SK-N-SH (cell line): ENCODE results near the gene TRAPPC8.
A peak's percentile ranks its signal among the peaks of the same experiment; 100 is the strongest.

Source experiments
- CTCF ChIP-seq: fragments of 200-600 bp; sonication (generic); IDR thresholded peaks from 2 replicates; pipeline ENCODE4 v1.6.1; 2017; ENCODE audit warnings: antibody characterized with exemption, mild to moderate bottlenecking, moderate library complexity
- EP300 ChIP-seq, 2 experiments: IDR thresholded peaks; 2 replicates each; pipeline versions ENCODE4 v1.4.0 to v1.6.1; 2012; ENCODE audit warnings: borderline replicate concordance in 1 of 2, low read depth in 1 of 2, low read length in 1 of 2
- FOSL2 ChIP-seq: IDR thresholded peaks from 2 replicates; pipeline ENCODE4 v1.4.0; 2012; ENCODE audit warnings: low read depth, mild to moderate bottlenecking, moderate library complexity, borderline replicate concordance
- JUND ChIP-seq: IDR thresholded peaks from 2 replicates; pipeline ENCODE4 v1.4.0; 2012
- NRF1 ChIP-seq: IDR thresholded peaks from 2 replicates; pipeline ENCODE4 v1.6.1; 2012; ENCODE audit warnings: low read depth, mild to moderate bottlenecking, low read length
- POLR2AphosphoS5 ChIP-seq: IDR thresholded peaks from 2 replicates; pipeline ENCODE4 v1.6.1; 2012; ENCODE audit warnings: low read depth, low read length
- RAD21 ChIP-seq: IDR thresholded peaks from 2 replicates; pipeline ENCODE4 v1.6.1; 2012; ENCODE audit warnings: mild to moderate bottlenecking, low read length
- SIN3A ChIP-seq: IDR thresholded peaks from 2 replicates; pipeline ENCODE4 v1.6.1; 2012; ENCODE audit warnings: low read depth, mild to moderate bottlenecking, low read length, moderate library complexity, borderline replicate concordance
- TF ChIP-seq, protein P1 (sequence below): IDR thresholded peaks from 2 replicates; pipeline ENCODE4 v1.6.1; 2012; ENCODE audit warnings: mild to moderate bottlenecking, low read depth, low read length, moderate library complexity

DNA sequence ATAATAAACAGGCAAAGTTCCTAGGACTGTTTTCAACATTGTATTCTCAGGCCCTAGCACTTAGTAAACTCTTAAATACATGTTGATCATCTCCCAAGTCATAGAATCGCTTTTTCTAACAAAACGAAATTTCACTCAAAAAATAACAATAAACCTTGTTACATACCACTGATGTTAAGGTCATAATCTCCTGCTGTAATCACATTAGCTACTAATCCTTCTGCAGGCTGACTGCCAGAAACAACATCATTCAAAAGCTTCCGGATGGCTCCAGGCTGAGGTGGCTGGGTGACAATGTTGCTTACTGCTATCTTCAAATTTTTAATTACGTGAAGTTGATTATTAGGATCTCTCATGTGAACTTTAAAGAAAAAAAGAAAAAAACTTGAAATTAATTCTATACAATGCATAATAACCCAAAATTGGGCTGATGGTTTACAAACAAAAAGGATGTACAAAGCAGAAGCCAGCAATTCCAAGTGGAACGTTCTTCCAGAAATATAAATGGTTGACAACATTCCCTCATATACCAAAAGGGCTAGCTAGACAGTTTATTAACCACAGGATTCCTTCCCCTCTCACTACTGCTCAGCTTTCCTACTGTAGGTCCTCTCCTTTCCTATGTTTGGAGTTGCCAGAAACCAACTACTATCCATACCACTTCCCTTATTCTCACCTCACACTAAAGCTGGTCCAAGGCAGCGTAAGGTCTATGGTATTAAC is 11.6 kb downstream of the TRAPPC8 start:
- TF ChIP-seq CTCF, result no peak
- TF ChIP-seq EP300 (IDR thresholded peaks at IDR 0.05; ENCODE audit: borderline replicate concordance in 1 of 2, low read depth in 1 of 2, low read length in 1 of 2), result peak in 1 of 2 experiments; percentile 60; a peak in 1 of 4 replicates
- no peak for TF ChIP-seq POLR2AphosphoS5
- TF ChIP-seq SIN3A, result no peak
- TF ChIP-seq NRF1, result no peak
- TF ChIP-seq FOSL2, result no peak
- no peak for TF ChIP-seq RAD21
- no peak for TF ChIP-seq JUND
- TF ChIP-seq, protein P1, sequence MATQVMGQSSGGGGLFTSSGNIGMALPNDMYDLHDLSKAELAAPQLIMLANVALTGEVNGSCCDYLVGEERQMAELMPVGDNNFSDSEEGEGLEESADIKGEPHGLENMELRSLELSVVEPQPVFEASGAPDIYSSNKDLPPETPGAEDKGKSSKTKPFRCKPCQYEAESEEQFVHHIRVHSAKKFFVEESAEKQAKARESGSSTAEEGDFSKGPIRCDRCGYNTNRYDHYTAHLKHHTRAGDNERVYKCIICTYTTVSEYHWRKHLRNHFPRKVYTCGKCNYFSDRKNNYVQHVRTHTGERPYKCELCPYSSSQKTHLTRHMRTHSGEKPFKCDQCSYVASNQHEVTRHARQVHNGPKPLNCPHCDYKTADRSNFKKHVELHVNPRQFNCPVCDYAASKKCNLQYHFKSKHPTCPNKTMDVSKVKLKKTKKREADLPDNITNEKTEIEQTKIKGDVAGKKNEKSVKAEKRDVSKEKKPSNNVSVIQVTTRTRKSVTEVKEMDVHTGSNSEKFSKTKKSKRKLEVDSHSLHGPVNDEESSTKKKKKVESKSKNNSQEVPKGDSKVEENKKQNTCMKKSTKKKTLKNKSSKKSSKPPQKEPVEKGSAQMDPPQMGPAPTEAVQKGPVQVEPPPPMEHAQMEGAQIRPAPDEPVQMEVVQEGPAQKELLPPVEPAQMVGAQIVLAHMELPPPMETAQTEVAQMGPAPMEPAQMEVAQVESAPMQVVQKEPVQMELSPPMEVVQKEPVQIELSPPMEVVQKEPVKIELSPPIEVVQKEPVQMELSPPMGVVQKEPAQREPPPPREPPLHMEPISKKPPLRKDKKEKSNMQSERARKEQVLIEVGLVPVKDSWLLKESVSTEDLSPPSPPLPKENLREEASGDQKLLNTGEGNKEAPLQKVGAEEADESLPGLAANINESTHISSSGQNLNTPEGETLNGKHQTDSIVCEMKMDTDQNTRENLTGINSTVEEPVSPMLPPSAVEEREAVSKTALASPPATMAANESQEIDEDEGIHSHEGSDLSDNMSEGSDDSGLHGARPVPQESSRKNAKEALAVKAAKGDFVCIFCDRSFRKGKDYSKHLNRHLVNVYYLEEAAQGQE, result no peak
